Measurements from ENCODE around the gene XCL1.

GRCh38 chr1:168572633-168573032, 3.8 kb upstream of the XCL1 start:
- TF ChIP-seq CTCF (conservative IDR thresholded peaks at IDR 0.05) (no peak), EZH2 (IDR thresholded peaks at IDR 0.05; ENCODE audit: low read depth) (no peak)

Data from PC-9 (cell line).